ENCODE measurements around the gene KIAA0930.

DNA sequence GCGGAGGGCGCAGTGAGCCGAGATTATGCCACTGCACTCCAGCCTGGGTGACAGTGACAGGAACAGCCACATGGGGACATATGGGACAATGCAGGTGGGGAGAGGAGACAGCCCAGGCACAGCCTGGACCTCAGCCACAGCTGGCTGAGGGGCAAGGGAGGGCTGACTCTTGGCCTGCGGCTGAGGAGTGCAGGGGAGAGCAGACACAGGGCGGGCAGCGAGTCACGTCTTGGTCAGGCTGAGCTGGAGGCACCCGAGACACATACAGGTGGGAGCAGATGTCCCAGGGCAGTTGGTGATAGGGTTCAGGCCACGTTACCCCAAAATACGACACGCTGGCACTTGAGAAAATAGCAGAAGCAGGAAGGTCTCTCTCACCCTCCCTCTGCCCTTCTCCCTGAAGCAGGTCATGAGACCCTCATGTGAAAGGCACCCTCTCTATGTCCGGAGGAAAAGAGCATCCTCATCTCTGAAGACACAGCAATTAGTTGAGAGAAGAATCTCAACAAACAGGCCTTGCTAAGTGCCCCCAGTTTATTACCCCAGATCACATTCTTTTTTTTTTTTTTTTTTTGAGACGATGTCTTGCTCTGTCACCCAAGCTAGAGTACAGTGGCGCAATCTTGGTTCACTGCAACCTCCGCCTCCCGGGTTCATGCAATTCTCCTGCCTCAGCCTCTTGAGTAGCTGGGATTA, 10.5 kb downstream of the KIAA0930 start:
- TF ChIP-seq, protein P1, sequence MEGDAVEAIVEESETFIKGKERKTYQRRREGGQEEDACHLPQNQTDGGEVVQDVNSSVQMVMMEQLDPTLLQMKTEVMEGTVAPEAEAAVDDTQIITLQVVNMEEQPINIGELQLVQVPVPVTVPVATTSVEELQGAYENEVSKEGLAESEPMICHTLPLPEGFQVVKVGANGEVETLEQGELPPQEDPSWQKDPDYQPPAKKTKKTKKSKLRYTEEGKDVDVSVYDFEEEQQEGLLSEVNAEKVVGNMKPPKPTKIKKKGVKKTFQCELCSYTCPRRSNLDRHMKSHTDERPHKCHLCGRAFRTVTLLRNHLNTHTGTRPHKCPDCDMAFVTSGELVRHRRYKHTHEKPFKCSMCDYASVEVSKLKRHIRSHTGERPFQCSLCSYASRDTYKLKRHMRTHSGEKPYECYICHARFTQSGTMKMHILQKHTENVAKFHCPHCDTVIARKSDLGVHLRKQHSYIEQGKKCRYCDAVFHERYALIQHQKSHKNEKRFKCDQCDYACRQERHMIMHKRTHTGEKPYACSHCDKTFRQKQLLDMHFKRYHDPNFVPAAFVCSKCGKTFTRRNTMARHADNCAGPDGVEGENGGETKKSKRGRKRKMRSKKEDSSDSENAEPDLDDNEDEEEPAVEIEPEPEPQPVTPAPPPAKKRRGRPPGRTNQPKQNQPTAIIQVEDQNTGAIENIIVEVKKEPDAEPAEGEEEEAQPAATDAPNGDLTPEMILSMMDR (IDR thresholded peaks at IDR 0.05), result no peak
- TF ChIP-seq EZH2 (IDR thresholded peaks at IDR 0.05; ENCODE audit: borderline replicate concordance, insufficient read depth, low read depth, low read length, poor library complexity, severe bottlenecking), result no peak

Measured in B cell (primary cell).